HFF-Myc (cell line): ENCODE data around the gene BRD9.

Experiments
- DNase-seq: peaks from one replicate; pipeline ENCODE4 v3.0.0-alpha.2; 2011; ENCODE audit warnings: low read depth; ENCODE audit errors: extremely low read depth
- H3K4me3 ChIP-seq: replicated peaks from 2 replicates; pipeline ENCODE4 v1.5.1; 2011; ENCODE audit warnings: low read depth, mild to moderate bottlenecking, control low read depth, low read length
- CTCF ChIP-seq: IDR thresholded peaks from 2 replicates; pipeline ENCODE4 v1.5.1; 2012; ENCODE audit warnings: mild to moderate bottlenecking, low read depth, low read length, control low read depth; ENCODE audit errors: missing control alignments

BRD9 gene

DNA sequence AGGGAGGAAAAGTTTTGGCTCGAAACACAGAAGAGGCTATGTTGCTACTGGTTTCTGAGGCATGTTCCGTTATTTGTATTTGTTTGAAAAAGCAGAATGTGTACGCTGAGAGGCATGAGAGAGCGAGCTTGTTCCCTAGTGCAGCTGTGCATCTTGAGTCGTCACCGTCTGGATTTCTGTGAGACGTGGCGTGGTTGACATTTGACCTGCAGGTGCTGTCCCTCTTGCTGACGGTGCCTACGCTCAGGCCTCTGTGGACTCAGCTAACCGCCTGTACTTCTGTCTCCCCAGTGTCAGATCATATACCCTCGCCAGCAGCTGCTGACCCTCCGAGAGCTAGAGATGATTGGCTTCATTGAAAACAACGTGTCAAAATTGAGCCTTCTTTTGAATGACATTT lies 21.6 kb upstream of the BRD9 start:
- no peak for TF ChIP-seq CTCF
- H3K4me3 ChIP-seq = no peak overlapping the region
- DNase-seq = no peak

- H3K4me3 ChIP-seq = no peak overlapping the region
- TF ChIP-seq CTCF = no peak
- peak; percentile 63 for DNase-seq
Observed at GRCh38 chr5:912280-913091, 19.9 kb upstream of the BRD9 start.

- no peak for TF ChIP-seq CTCF
- no peak for DNase-seq
- H3K4me3 ChIP-seq = no peak overlapping the region
Observed at GRCh38 chr5:911601-912000, 19.0 kb upstream of the BRD9 start.

- no peak overlapping the region for H3K4me3 ChIP-seq
- no peak for TF ChIP-seq CTCF
- no peak for DNase-seq
Observed at GRCh38 chr5:910769-911160, 18.2 kb upstream of the BRD9 start.

- no peak for DNase-seq
- no peak for TF ChIP-seq CTCF
- H3K4me3 ChIP-seq = no peak overlapping the region
Observed at GRCh38 chr5:909994-910768, 17.6 kb upstream of the BRD9 start.

GRCh38 chr5:909086-909485 lies 16.5 kb upstream of the BRD9 start:
- no peak for DNase-seq
- H3K4me3 ChIP-seq = no peak overlapping the region
- no peak for TF ChIP-seq CTCF
